ENCODE results near the gene AGXT. TPM values are rescaled to one million over a fixed set of nuclear protein-coding genes. Genes with fewer than 3 reads are reported as not detected.

Gene AGXT
- total RNA-seq, 4 donors from 2014 or later, result not detected

DNA sequence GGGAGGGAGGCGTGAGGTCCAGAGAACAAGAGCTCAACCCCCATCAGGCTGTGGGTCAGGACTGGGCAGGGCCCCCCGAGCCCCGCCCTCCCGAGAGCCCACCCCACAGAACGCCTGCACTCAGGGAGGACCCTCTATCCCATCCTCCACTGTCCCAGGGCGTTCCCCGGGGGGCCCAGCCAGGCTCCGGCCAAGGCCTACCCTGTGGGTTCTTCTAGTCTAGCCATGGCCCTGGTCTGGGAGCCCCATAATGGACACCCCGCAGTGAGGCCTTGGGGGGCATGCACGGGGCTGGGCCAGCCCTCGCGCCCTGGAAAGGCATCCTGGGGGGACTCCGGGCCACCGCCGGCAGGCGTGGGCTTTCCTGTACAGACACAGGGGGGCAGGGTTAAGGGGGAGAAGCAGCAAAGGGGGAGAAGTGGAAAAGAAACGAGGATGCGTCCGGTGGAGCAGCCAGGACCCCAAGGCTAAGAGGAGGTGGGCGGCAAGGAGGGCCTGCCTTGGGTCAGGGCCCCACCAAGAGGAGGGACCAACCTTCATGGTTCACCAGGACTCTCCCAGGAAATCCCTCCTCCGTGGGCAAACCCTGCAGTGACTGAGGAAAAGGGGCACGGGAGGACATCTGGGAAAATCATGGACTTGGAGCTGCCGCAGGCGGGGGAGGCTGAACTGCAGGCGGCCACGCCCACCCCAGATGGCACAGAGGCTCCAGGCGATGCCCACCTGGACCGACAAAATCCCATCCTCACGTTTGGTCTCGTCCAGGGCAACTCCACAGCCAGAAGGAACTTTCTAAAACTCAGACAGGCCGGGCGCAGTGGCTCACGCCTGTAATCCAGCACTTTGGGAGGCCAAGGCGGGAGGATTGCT is 34.8 kb downstream of the AGXT start:
- no peaks in the 10 kb centered on the region for H3K36me3 ChIP-seq
- H3K4me1 ChIP-seq, result peaks cover 0 to 10% (median 0%) of the 10 kb centered on the region in 3 donors
- WGBS, 2 donors (ENCODE audit: low coverage in 1 of 2), result 80% methylated on average over 1 of the region's 34 CpGs; no CpG with 5 or more reads in 1 of the 2 donors
- H3K27ac ChIP-seq, result no peak overlapping the region
- H3K4me3 ChIP-seq, result no peak overlapping the region
- no peak for TF ChIP-seq POLR2A (IDR thresholded peaks at IDR 0.05)
- no peak for TF ChIP-seq POLR2AphosphoS5 (IDR thresholded peaks at IDR 0.05)
- TF ChIP-seq EP300 (IDR thresholded peaks at IDR 0.05), result no peak
- TF ChIP-seq, protein P1, sequence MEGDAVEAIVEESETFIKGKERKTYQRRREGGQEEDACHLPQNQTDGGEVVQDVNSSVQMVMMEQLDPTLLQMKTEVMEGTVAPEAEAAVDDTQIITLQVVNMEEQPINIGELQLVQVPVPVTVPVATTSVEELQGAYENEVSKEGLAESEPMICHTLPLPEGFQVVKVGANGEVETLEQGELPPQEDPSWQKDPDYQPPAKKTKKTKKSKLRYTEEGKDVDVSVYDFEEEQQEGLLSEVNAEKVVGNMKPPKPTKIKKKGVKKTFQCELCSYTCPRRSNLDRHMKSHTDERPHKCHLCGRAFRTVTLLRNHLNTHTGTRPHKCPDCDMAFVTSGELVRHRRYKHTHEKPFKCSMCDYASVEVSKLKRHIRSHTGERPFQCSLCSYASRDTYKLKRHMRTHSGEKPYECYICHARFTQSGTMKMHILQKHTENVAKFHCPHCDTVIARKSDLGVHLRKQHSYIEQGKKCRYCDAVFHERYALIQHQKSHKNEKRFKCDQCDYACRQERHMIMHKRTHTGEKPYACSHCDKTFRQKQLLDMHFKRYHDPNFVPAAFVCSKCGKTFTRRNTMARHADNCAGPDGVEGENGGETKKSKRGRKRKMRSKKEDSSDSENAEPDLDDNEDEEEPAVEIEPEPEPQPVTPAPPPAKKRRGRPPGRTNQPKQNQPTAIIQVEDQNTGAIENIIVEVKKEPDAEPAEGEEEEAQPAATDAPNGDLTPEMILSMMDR (IDR thresholded peaks at IDR 0.05), result no peak
- ATAC-seq, result no peak
- H3K27me3 ChIP-seq, result peaks cover 46% of the 10 kb centered on the region
- H3K9me3 ChIP-seq, result no peaks in the 10 kb centered on the region

DNA sequence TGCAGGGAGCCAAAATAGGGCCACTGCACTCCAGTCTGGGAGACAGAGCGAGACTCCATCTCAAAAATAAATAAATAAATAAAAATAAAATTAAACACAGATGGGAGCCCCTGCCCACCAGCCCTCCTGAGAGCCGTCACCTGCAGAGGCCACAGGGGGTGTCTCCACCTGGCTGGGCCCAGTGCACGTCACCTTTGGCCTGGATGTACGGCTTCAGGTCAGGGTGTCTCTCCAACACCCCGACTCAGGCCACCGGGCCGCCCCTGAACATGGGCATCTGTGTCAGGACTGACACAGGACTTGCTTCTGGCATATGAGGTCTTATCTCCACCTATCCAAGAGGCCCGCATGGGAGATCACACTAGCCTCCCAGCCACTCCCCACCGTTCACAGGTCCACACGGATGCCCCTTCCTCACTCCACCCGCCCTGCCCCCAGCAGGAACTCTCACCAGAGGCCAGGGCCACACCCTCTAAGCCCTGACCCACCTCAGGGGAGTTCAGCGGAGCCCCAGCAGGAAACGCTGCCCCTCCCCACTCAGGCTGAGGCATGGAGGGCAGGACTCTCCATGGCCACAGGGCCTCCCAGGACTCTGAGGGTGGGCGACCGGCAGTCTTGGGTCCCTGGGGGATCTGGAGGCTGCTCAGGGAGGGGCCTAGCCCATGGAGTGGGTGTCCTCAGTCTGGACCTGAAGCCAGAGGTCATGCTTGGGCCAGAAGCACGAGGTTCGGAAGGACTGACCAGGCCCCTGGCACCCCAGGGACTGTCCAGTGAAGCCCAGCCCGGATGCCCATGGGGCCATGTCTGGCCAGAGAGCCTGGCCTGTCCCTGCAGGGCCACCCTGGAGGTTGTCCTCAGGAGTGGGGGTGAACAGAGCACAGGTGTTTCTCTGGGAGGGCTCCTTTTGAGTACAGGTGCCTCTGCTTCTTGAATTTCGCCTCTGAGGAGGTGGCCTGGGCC is 35.9 kb downstream of the AGXT start:
- H3K9me3 ChIP-seq, result no peaks in the 10 kb centered on the region
- 84 to 100% methylated on average over 1 to 4 of the region's 19 CpGs for WGBS, 2 donors (ENCODE audit: low coverage in 1 of 2)
- no peaks in the 10 kb centered on the region for H3K4me1 ChIP-seq
- no peak for ATAC-seq
- TF ChIP-seq, protein P1 (IDR thresholded peaks at IDR 0.05), result no peak
- TF ChIP-seq POLR2AphosphoS5 (IDR thresholded peaks at IDR 0.05), result no peak
- TF ChIP-seq EP300 (IDR thresholded peaks at IDR 0.05), result no peak
- no peak for TF ChIP-seq POLR2A (IDR thresholded peaks at IDR 0.05)
- H3K36me3 ChIP-seq, result no peaks in the 10 kb centered on the region
- H3K27me3 ChIP-seq, result peaks cover 49% of the 10 kb centered on the region
- H3K4me3 ChIP-seq, result no peak overlapping the region
- no peak overlapping the region for H3K27ac ChIP-seq

DNA sequence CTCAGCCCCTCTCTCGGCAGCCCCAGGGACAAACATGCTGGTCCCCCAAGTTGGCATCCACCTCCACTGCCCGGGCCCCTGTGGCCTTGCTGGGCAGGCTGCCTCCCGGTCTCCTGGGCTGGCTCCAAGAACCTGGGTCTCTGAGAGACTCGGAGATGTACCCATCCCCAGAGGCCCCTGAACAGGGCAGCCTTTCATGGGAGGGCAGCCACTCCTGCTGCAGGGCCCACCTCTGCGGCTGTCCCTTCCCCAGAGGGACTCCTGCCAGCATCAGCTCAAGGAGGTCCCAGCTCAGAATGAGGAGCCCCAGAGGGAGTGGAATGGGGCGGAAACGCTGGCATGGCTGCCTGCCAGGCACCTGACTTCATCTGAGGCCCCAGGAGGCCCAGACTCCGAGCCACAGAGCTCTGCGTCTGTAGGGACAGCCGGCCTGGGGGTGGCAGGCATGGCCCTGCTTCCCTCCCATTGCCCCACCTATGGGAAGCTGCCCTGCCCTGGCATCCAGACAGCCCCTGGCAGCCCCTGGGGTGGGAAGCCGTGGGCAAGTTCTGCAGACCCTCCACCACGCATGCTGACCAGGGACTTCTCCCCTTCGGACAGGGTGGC is 36.7 kb downstream of the AGXT start:
- H3K27me3 ChIP-seq, result peaks cover 51% of the 10 kb centered on the region
- H3K4me3 ChIP-seq, result no peak overlapping the region
- WGBS, 2 donors (ENCODE audit: low coverage in 1 of 2), result 31% methylated on average over 3 of the region's 13 CpGs; no CpG with 5 or more reads in 1 of the 2 donors
- H3K27ac ChIP-seq, result no peak overlapping the region
- no peaks in the 10 kb centered on the region for H3K4me1 ChIP-seq
- TF ChIP-seq EP300 (IDR thresholded peaks at IDR 0.05), result no peak
- TF ChIP-seq, protein P1 (IDR thresholded peaks at IDR 0.05), result no peak
- TF ChIP-seq POLR2AphosphoS5 (IDR thresholded peaks at IDR 0.05), result no peak
- no peak for TF ChIP-seq POLR2A (IDR thresholded peaks at IDR 0.05)
- no peaks in the 10 kb centered on the region for H3K9me3 ChIP-seq
- H3K36me3 ChIP-seq, result no peaks in the 10 kb centered on the region
- no peak for ATAC-seq

DNA sequence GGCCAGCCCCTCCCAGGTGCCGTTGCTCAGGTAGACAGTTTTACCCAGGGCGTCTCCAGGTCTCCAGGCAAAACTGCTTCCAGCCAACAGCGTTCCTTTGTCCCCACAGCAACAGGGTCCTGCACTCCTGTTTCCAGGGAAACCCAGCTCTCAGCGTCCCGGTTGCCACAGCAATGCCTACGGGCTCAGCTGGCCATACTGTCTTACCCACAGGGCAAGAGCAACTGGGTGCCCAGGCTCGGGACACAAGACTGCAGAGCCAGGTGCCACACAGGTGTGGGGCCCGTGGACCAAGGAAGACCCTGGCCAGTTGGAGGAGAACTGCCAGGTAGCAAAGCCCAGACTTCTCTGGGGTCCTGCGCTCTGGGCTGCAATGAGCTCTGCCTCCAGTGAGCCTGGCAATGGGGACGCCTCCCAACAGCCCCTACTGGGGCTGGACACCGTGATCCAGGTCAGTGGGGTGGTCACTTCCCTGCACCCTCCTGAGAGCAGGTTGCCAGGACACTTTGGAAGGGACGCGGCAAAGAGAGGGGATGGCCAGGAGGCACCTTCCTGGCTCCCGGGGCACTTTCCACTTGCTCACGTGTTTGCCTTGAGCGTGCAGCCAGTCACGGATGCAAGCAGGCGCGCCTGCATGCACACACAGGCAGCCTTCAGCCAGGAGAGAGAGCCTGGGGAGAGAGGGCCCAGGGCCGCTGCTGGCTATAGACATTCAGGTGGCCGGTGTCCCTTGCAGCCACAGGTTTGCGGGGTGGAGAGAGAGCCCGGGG is 37.7 kb downstream of the AGXT start, which contains the start of gene CROCC2:
CROCC2 (plus strand) TSS at position 196 of the 770 bp plus-strand sequence; CDS start at position 374, 178 bp downstream.
- 40% methylated on average over 1 of the region's 23 CpGs; no CpG with 5 or more reads in 1 of the 2 donors for WGBS, 2 donors (ENCODE audit: low coverage in 1 of 2)
- no peak within 1 kb of the TSS for H3K4me3 ChIP-seq
- H3K27me3 ChIP-seq, result peaks cover 55% of the 10 kb centered on the region
- TF ChIP-seq EP300 (IDR thresholded peaks at IDR 0.05) (no peak), POLR2A (IDR thresholded peaks at IDR 0.05) (no peak), POLR2AphosphoS5 (IDR thresholded peaks at IDR 0.05) (no peak)
- TF ChIP-seq, protein P1 (IDR thresholded peaks at IDR 0.05), result no peak
- H3K9me3 ChIP-seq, result no peaks in the 10 kb centered on the region
- ATAC-seq, result no peak
- H3K36me3 ChIP-seq, result no peaks in the 10 kb centered on the region
- no peaks in the 10 kb centered on the region for H3K4me1 ChIP-seq
- H3K27ac ChIP-seq, result no peak within 1 kb of the TSS
